Common myeloid progenitor, CD34-positive (primary cell): ENCODE results near the gene SOCS1.
A peak's percentile ranks its signal among the peaks of the same experiment; 100 is the strongest.

Experiments used
- CTCF ChIA-PET: fragments of 350-600 bp; sonication (Branson Sonifier 250); formaldehyde crosslinking; loops from one replicate; lab custom pipeline; 2021; ENCODE audit warnings: antibody characterized with exemption; lab: Charles Lee
- POLR2A ChIA-PET: fragments of 350-600 bp; sonication (Branson Sonifier 250); formaldehyde crosslinking; loops from one replicate; lab custom pipeline; 2021; ENCODE audit warnings: antibody characterized with exemption; lab: Charles Lee
- DNase-seq, 3 donors: peaks; one replicate each; pipeline versions ENCODE4 v3.0.0 to v3.0.0-alpha.2; 2013
- H3K27ac ChIP-seq, 2 experiments: 1 replicate in 1 of 2; 2 replicates in 1 of 2; pipeline ENCODE4 v1.7.0; 2013; ENCODE audit warnings: inconsistent platforms in 2 of 2, low read length in 2 of 2, mild to moderate bottlenecking in 2 of 2, low read depth in 1 of 2, moderate library complexity in 1 of 2; ENCODE audit not compliant: severe bottlenecking in 2 of 2, insufficient read depth in 1 of 2, poor library complexity in 1 of 2
- H3K27me3 ChIP-seq, 5 experiments: replicated peaks in 2 of 5; 1 replicate in 3 of 5; 2 replicates in 2 of 5; pipeline versions ENCODE4 v1.6.1 to v1.7.0; 2013; ENCODE audit warnings: low read length in 4 of 5, mild to moderate bottlenecking in 2 of 5, moderate library complexity in 2 of 5, inconsistent platforms in 1 of 5; ENCODE audit not compliant: insufficient read depth in 5 of 5, control insufficient read depth in 4 of 5
- H3K36me3 ChIP-seq, 4 experiments: 1 replicate in 2 of 4; 2 replicates in 2 of 4; pipeline versions ENCODE4 v1.6.1 to v1.7.0; 2013; ENCODE audit warnings: low read length in 3 of 4, control low read depth in 1 of 4, mild to moderate bottlenecking in 1 of 4; ENCODE audit not compliant: control insufficient read depth in 4 of 4, insufficient read depth in 4 of 4
- H3K4me1 ChIP-seq, 4 experiments: 1 replicate in 3 of 4; 2 replicates in 1 of 4; pipeline versions ENCODE4 v1.6.1 to v1.7.1; 2013; ENCODE audit warnings: low read length in 3 of 4, mild to moderate bottlenecking in 3 of 4, control low read depth in 1 of 4, inconsistent platforms in 1 of 4, moderate library complexity in 1 of 4; ENCODE audit not compliant: control insufficient read depth in 4 of 4, insufficient read depth in 4 of 4; ENCODE audit errors: control extremely low read depth in 1 of 4
- H3K4me3 ChIP-seq, 7 experiments: 1 replicate in 4 of 7; 2 replicates in 3 of 7; pipeline versions ENCODE4 v1.5.1 to v1.7.0; 2013; ENCODE audit warnings: mild to moderate bottlenecking in 7 of 7, low read length in 6 of 7, moderate library complexity in 6 of 7, inconsistent platforms in 2 of 7, low read depth in 2 of 7, control low read depth in 1 of 7; ENCODE audit not compliant: insufficient read depth in 4 of 7, control insufficient read depth in 1 of 7; ENCODE audit errors: extremely low read depth in 1 of 7
- H3K9me3 ChIP-seq, 5 experiments: 1 replicate in 4 of 5; 2 replicates in 1 of 5; pipeline versions ENCODE4 v1.6.1 to v1.7.1; 2013; ENCODE audit warnings: low read length in 4 of 5, mild to moderate bottlenecking in 2 of 5, inconsistent platforms in 1 of 5, low read depth in 1 of 5, moderate library complexity in 1 of 5; ENCODE audit not compliant: control insufficient read depth in 4 of 5, insufficient read depth in 2 of 5; ENCODE audit errors: control extremely low read depth in 1 of 5
- WGBS: methylation state at CpG from one replicate; pipeline ENCODE4 v1.1.5; 2013; ENCODE audit not compliant: insufficient coverage; 5-methylcytosine and 5-hydroxymethylcytosine counted together

Gene SOCS1

DNA sequence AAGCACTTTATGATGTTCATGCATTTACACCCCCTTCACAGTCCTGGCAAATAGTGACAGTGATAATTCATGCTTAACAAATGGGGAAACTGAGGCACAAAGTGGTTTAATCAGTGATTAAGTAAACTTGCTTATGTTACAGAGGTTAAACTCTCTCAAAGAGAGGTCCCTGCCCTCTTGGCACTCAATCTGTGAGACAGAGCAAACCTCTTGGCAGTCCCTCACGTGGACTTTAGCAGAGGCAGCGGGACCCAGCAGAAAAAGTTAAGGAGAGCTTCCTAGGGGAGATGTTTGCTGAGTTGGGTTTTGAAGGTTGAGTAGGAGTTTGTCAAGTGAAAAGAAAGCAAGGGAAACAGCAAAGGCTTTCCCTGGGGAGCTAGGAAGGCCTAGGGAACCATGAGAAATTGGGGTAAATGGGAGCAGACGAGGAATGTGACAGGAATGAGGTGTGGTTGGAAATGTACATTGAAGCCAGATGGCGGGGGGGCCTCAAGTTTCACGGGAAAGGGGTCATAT, 10.7 kb downstream of the SOCS1 start:
- Histone ChIP-seq H3K4me3 (no peak overlapping the region), H3K27me3 (no peaks in the 10 kb centered on the region), H3K4me1 (peaks cover 3 to 35% (median 11%) of the 10 kb centered on the region in 4 experiments), H3K36me3 (no peaks in the 10 kb centered on the region), H3K9me3 (no peaks in the 10 kb centered on the region), H3K27ac (no peak overlapping the region)
- ChIA-PET POLR2A (no interaction called here), CTCF (interaction anchor here (2.0 kb wide), 1 partner anchor 11 kb away, joined by 8 read pairs; the partner anchor contains the start of gene SOCS1)
- DNase-seq: no peak
- 98% methylated on average over 5 of the region's 5 CpGs for WGBS

DNA sequence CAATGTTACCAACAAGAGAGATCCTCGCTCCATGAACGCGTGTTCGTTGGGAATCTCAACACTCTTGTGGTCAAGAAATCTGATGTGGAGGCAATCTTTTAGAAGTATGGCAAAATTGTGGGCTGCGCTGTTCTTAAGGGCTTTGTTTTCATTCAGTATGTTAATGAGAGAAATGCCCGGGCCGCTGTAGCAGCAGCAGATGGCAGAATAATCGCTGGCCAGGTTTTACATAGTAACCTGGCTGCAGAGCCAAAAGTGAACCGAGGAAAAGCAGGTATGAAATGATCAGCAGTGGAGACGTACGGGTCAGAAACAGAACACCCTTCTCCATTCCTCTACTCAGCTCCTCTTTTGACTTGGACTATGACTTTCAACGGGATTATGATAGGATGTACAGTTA, 13.3 kb downstream of the SOCS1 start:
- WGBS: 99% methylated on average over 12 of the region's 12 CpGs
- no peak overlapping the region for H3K27ac ChIP-seq
- H3K9me3 ChIP-seq: no peaks in the 10 kb centered on the region
- H3K27me3 ChIP-seq: no peaks in the 10 kb centered on the region
- ChIA-PET CTCF (interaction anchor here (1.0 kb wide), 1 partner anchor 12 kb away, joined by 4 read pairs; no protein-coding TSS in a partner anchor), POLR2A (no interaction called here)
- peaks cover 3 to 51% (median 14%) of the 10 kb centered on the region in 4 experiments for H3K4me1 ChIP-seq
- no peaks in the 10 kb centered on the region for H3K36me3 ChIP-seq
- H3K4me3 ChIP-seq: no peak overlapping the region
- DNase-seq: no peak

DNA sequence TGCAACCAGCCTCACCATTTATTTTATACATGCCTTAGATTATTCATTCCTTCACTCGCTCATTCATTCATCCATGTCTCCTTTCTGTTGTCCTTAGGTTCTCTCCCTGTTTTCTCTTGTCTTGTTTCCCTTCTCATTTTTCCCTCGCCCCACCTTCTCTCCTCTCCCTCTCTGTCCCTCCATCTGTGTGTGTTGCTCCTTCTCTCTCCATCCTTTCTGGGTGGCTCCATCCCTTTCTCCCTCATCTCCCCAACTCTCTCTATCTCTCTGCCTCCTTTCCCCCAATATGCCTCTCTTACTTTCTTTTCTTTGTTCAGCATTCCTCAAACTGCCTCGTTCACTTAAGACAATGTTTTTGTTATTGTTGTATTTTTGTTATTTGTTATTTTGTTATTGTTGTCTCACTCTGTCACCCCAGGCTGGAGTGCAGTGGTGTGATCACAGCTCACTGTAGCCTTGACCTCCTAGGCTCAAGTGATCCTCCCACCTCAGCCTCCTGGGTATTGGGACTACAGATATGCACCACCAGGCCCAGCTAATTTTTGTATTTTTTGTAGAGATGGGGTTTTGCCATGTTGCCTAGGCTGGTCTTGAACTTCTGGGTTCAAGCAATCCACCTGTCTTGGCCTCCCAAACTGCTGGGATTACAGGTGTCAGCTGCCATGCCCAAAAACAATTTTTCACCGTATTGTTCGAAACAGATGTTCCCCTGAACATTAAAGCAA, 14.4 kb downstream of the SOCS1 start:
- no peak for DNase-seq
- WGBS: 97% methylated on average over 2 of the region's 5 CpGs
- no peaks in the 10 kb centered on the region for H3K27me3 ChIP-seq
- H3K4me3 ChIP-seq: no peak overlapping the region
- no peaks in the 10 kb centered on the region for H3K36me3 ChIP-seq
- peaks cover 3 to 57% (median 15%) of the 10 kb centered on the region in 4 experiments for H3K4me1 ChIP-seq
- ChIA-PET CTCF (interaction anchor here (1.0 kb wide), 1 partner anchor 13 kb away, joined by 4 read pairs; no protein-coding TSS in a partner anchor), POLR2A (interaction anchor here (1.4 kb wide), 1 partner anchor 14 kb away, joined by 6 read pairs; the partner anchor contains the start of gene SOCS1)
- H3K27ac ChIP-seq: no peak overlapping the region
- no peaks in the 10 kb centered on the region for H3K9me3 ChIP-seq

DNA sequence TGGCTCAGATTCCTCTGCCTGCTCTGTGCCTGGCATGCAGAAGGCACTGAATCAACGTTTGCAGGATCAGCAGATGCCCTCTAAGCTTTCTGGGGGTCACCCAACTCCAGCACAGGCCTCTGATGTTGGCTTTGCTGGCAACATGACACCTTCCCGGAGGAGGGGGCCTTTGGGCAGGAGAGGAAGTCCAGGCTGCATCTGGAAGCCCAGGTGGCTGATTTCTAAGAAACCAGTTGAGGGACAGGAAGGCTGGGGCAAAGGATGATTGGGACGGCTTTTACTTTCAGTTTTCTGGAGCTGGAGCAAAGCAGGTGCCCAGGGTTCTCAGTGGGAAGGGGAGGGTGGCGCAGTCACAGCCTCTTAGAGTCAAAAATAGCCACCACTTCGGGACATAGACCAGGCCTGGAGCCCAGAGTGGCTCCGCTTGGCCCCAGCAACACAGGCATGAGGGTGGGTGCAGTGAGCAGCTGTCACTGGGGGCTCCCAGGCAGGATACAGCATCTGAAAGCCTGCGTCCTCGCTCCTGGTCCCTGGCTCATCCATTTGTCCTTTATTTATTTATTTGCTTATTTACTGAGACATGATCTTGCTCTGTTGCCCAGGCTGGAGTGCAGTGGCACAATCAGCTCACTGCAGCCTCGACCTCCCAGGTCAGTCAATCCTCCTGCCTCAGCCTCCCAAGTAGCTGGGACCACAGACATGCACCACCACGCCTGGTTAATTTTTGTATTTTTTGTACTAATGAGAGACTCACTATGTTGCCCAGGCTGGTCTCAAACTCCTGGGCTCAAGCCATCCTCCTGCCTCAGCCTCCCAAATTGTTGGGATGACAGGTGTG, 15.1 kb downstream of the SOCS1 start:
- DNase-seq: peak in 2 of 3 donors; percentile 77 to 80
- POLR2A ChIA-PET: interaction anchor here (0.7 to 1.4 kb wide), 2 partner anchors 15 to 57 kb away, joined by 5 to 6 read pairs; partner anchors contain the start of gene SOCS1
- CTCF ChIA-PET: interaction anchor here (0.9 kb wide), 1 partner anchor 11 kb away, joined by 3 read pairs; no protein-coding TSS in a partner anchor

DNA sequence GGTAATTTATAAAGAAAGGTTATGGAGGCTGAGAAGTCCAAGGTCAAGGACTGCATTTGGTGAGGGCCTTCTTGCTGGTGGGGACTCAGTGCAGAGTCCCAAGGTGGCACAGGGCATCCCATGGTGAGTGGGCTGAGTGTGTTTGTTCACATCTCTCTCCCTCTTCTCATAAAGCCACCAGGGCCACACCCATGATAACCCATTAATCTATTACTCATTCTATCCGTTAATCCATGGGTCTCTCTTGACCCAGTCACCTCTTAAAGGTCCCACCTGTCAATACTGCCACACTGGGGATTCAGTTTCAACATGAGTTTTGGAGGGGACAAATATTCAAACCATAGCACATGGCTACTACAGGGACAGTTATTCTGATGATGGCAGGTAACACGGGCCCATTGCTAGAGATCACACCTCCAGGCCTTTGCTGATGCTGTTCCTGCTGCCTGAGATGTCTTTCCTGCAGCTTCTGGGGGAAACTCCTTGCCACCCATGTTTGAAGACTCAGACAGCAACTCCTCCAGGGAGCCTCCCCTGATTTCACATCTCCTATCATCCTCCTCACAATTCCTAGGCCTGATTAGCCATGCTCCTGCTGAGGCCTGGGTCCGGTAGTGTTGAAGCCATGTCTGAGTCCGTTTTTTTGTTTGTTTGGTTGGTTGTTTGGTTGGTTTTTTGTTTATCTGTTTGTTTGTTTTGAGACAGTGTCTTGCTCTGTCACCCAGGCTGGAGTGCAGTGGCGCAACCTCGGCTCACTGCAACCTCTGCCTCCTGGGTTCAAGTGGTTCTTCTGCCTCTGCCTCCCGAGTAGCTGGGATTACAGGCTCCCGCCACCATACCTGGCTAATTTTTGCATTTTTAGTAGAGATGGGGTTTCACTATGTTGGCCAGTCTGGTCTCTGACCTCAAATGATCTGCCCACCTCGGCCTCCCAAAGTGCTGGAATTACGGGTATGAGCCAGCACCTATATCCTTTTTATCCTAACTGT, 16.1 kb downstream of the SOCS1 start:
- no peaks in the 10 kb centered on the region for H3K27me3 ChIP-seq
- H3K4me3 ChIP-seq: peak overlapping the region in 1 of 7 experiments; percentile 64
- 86% methylated on average over 6 of the region's 10 CpGs for WGBS
- ChIA-PET POLR2A (interaction anchor here (1.4 kb wide), 1 partner anchor 16 kb away, joined by 6 read pairs; the partner anchor contains the start of gene SOCS1), CTCF (interaction anchor here (0.9 kb wide), 1 partner anchor 12 kb away, joined by 3 read pairs; no protein-coding TSS in a partner anchor)
- DNase-seq: no peak
- H3K9me3 ChIP-seq: no peaks in the 10 kb centered on the region
- H3K36me3 ChIP-seq: no peaks in the 10 kb centered on the region
- peaks cover 7 to 58% (median 23%) of the 10 kb centered on the region in 4 experiments for H3K4me1 ChIP-seq
- H3K27ac ChIP-seq: peak overlapping the region in 1 of 2 experiments; percentile 35

More for the DNA sequence above, 15.1 kb downstream of the SOCS1 start:
- Histone ChIP-seq H3K9me3 (no peaks in the 10 kb centered on the region), H3K4me1 (peaks cover 3 to 55% (median 17%) of the 10 kb centered on the region in 4 experiments), H3K27me3 (no peaks in the 10 kb centered on the region), H3K4me3 (peak overlapping the region in 1 of 7 experiments; percentile 64), H3K36me3 (no peaks in the 10 kb centered on the region), H3K27ac (no peak overlapping the region)
- 54% methylated on average over 9 of the region's 10 CpGs for WGBS
